AG20443 (cell line): ENCODE measurements around the gene PLG.
"Not testable (repeated sequence)": the region's sequence is repeated elsewhere in the genome, so short reads cannot be mapped to it uniquely, and the experiment has no call there.

Experiments
- DNase-seq: peaks from one replicate; pipeline ENCODE4 v3.0.0; 2012; ENCODE audit warnings: low spot score, mixed read lengths

PLG gene

GRCh38 chr6:160775792-160776580 is 73.9 kb downstream of the PLG start:
- no peak for DNase-seq

GRCh38 chr6:160779095-160779494 is 77.1 kb downstream of the PLG start:
- not testable (repeated sequence) for DNase-seq

DNA sequence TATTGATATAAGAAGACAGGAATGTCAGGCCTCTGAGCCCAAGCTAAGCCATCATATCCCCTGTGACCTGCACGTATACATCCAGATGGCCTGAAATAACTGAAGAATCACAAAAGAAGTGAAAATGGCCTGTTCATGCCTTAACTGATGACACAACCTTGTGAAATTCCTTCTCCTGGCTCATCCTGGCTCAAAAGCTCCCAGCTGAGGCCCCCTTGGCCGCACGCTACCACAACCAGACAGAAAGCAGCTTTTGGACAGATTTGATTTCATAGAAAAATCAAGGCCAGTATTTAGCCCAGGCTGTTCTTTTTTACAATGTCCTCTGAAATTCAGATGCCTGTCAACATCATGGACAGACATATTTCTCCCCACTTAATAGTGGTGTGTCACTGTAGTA is 78.6 kb downstream of the PLG start:
- not testable (repeated sequence) for DNase-seq

DNA sequence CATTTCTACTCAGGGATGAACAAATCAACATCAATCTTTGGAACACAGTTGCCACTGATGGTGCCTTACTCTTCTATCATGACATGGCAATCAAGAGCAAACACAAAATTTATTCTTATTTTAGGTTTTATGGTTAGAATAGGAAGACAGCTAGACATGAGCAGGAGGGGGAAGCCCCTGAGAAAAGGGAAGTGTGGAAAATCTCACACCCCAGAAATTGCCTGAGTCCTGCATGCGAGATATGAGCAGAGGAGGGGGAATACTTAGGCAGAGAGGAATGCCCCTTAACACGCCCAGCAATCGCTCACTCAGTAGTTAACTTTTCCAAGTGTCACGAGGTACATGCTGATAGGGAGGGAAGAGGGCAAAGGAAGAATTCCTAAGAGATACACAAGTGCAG is 79.3 kb downstream of the PLG start:
- DNase-seq = no peak

DNA sequence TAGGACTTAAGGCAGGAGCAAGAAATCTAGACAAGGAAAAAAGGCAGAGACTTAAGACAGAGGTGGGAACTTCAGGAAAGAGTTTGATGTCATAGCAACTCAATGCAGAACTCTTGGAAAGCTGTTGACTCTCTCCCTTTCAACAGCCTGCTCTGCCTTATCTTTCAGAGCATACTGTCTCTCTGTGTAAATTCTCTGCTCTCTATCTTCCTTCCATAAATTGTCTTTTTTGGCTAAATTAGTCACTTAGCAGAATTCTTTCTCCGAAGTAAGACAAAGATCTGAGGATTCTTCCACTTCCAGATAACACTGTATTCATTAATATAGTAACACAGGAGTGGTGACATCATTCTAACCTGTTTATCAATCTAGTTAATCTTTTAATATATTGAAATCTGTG is 80.2 kb downstream of the PLG start:
- DNase-seq = no peak

- DNase-seq = no peak
Measured at GRCh38 chr6:160783741-160784140, 81.7 kb downstream of the PLG start.

DNA sequence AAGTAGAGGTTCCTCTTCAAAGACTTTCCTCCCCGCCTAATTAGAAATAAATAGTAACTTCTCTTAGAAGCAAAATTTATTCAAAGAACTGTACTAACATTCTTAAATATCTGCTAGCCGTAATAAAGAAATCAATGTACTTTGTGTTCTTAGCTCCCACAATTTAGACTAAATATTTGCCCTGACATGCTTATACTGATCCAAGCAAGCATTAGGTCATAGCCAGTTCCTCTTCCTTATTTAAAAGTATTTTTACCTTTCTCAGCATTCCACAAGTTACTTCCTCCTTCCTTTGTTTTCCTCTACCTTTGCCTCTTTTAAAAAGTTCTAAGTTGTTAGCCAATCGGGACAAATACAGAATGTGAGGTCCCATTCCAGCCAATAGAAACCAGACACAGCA is 86.1 kb downstream of the PLG start:
- DNase-seq = not testable (repeated sequence)

GRCh38 chr6:160788806-160789205 is 86.8 kb downstream of the PLG start:
- DNase-seq = no peak

DNA sequence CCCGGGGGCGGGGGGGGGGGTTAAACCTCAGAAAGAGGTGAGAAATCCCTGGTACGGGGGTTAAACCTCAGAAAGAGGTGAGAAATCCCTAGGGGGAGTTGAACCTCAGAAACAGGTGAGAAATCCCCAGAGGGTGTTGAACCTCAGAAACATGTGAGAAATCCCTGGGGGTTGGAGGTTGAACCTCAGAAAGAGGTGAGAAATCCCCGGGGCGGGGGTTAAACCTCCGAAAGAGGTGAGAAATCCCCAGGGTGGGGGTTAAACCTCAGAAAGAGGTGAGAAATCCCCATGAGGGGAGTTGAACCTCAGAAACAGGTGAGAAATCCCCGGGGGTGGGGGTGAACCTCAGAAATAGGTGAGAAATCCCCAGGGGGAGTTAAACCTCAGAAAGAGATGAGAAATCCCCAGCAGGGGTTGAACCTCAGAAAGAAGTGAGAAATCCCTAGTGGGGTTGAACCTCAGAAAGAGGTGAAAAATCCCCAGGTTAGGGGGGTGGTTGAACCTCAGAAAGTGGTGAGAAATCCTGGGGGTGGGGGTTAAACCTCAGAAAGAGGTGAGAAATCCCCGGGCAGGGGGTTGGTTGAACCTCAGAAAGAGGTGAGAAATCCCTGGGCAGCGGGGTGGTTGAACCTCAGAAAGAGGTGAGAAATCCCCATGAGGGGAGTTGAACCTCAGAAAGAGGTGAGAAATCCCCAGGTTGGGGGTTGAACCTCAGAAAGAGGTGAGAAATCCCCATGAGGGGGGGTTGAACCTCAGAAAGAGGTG is 87.4 kb downstream of the PLG start:
- DNase-seq = no peak

DNA sequence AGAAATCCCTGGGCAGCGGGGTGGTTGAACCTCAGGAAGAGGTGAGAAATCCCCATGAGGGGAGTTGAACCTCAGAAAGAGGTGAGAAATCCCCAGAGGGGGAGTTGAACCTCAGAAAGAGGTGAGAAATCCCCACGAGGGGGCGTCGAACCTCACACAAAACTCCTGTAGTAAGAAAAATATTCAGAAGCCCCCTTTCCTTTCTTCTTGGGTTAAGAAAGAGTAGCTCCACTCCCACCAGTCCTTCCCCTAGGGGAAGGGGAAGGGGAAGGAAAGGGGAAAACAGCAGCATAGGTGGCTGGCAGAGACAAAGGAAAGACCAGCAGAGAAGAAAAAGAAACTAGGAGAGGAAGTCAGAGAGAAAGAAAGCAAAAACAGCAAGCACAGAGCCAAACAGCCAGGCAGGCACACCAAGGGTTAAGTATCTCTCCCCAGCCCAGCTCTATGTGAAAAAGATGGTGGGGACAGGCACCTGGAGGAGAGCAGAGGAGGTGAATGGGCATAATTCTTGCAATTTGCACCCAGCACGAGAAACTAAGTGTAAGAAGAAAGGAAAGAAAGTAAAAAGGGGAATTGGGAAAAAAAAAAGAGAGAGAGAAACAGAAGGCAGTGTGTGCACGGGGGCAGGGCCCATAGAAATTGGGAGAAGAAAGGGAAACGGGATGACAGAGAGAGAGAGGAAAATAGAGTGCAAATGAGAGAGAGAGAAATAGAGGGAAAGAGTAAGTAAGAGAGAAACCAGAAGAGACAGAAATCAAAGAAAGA is 88.2 kb downstream of the PLG start:
- DNase-seq = no peak

- no peak for DNase-seq
Measured at GRCh38 chr6:160791459-160791858, 89.4 kb downstream of the PLG start.

GRCh38 chr6:160791981-160792418 is 90.0 kb downstream of the PLG start:
- no peak for DNase-seq

- no peak for DNase-seq
Measured at GRCh38 chr6:160792708-160793107, 90.7 kb downstream of the PLG start.

DNA sequence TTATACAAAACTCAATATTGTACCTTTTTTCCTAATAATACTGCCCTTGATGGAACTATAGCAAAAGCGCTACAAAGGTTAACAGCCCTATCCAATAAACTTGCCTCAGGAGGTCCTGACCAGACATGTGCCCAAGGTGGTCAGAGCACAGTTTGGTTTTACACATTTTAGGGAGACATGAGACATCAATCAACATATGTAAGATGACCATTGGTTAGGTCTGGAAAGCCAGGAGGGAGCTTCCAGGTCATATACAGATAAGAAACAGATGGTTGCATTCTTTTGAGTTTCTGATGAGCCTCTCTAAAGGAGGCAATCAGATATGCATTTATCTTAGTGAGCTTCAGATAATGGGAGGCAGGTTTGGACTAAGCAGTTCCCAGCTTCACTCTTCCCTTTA is 91.6 kb downstream of the PLG start:
- no peak for DNase-seq

- no peak for DNase-seq
Measured at GRCh38 chr6:160795721-160796120, 93.7 kb downstream of the PLG start.

GRCh38 chr6:160798625-160799024 is 96.6 kb downstream of the PLG start:
- DNase-seq = no peak

GRCh38 chr6:160799801-160800506 is 97.9 kb downstream of the PLG start:
- no peak for DNase-seq

GRCh38 chr6:160801418-160801817 is 99.4 kb downstream of the PLG start:
- no peak for DNase-seq

DNA sequence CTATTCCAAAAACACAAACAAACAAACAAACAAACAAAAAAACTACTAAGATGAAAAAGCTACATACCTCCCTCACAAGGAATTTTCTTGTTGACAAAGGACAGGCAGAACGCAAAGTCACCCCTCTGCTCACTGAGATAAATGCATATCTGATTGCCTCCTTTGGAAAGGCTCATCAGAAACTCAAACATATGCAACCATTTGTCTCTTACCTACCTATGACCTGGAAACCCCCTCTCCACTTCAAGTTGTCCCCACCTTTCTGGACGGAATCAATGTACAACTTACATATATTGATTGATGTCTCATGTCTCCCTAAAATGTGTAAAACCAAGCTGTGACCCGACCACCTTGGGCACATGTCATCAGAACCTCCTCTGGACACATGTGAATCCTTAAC is 100.0 kb downstream of the PLG start:
- DNase-seq = not testable (repeated sequence)
